GM12878 (cell line): ENCODE results near the gene SCAMP4. TPM values are rescaled to one million over a fixed set of nuclear protein-coding genes. Genes with fewer than 3 reads are reported as not detected.

Experiments used
- ATF7 ChIP-seq: fragments of 450-650 bp; IDR thresholded peaks from 2 replicates; pipeline ENCODE4 v1.6.1; 2016; ENCODE audit warnings: low read depth, mild to moderate bottlenecking
- EGR1 ChIP-seq, 2 experiments: IDR thresholded peaks; 1 replicate in 1 of 2; 2 replicates in 1 of 2; pipeline ENCODE4 v1.6.1; 2011 to 2012; ENCODE audit warnings: low read depth in 2 of 2, low read length in 2 of 2, borderline replicate concordance in 1 of 2, mild to moderate bottlenecking in 1 of 2, moderate library complexity in 1 of 2
- EP300 ChIP-seq, 2 experiments: fragments of 150-350 bp in 1 of 2; IDR thresholded peaks; 2 replicates each; pipeline ENCODE4 v1.6.1; 2011 to 2012; ENCODE audit warnings: low read depth in 2 of 2, low read length in 2 of 2, borderline replicate concordance in 1 of 2, improper control_type of control experiment in 1 of 2, inconsistent platforms in 1 of 2; ENCODE audit not compliant: control insufficient read depth in 1 of 2
- ESRRA ChIP-seq: IDR thresholded peaks from 2 replicates; pipeline ENCODE4 v1.6.1; 2012; ENCODE audit warnings: mild to moderate bottlenecking, low read length, improper control_type of control experiment
- ETV6 ChIP-seq, 2 experiments: fragments of 450-650 bp in 1 of 2; IDR thresholded peaks in 1 of 2; conservative IDR thresholded peaks in 1 of 2; 2 replicates each; pipeline ENCODE4 v1.6.1; 2014; ENCODE audit warnings: antibody characterized with exemption in 1 of 2, borderline replicate concordance in 1 of 2, low read depth in 1 of 2, mild to moderate bottlenecking in 1 of 2, moderate library complexity in 1 of 2
- EZH2 ChIP-seq: IDR thresholded peaks from 2 replicates; pipeline ENCODE4 v1.6.1; 2012; ENCODE audit warnings: low read depth, mild to moderate bottlenecking, control low read depth, inconsistent platforms, low read length, borderline replicate concordance; ENCODE audit not compliant: control insufficient read depth
- GATAD2B ChIP-seq: fragments of 450-650 bp; conservative IDR thresholded peaks from 2 replicates; pipeline ENCODE4 v1.6.1; 2017; ENCODE audit warnings: low read depth, mild to moderate bottlenecking, moderate library complexity
- IKZF1 ChIP-seq: fragments of 450-650 bp; conservative IDR thresholded peaks from 2 replicates; pipeline ENCODE4 v1.6.1; 2017; ENCODE audit warnings: antibody characterized with exemption, mild to moderate bottlenecking
- MAX ChIP-seq: IDR thresholded peaks from 2 replicates; pipeline ENCODE4 v1.6.1; 2012; ENCODE audit warnings: low read depth, low read length, improper control_type of control experiment
- MYC ChIP-seq: IDR thresholded peaks from 2 replicates; pipeline ENCODE4 v1.6.1; 2011; ENCODE audit warnings: mild to moderate bottlenecking, low read length, moderate library complexity, inconsistent platforms; ENCODE audit not compliant: insufficient read depth, insufficient replicate concordance, insufficient read length, severe bottlenecking
- NFXL1 ChIP-seq: fragments of 450-650 bp; IDR thresholded peaks from 2 replicates; pipeline ENCODE4 v1.6.1; 2017; ENCODE audit warnings: antibody characterized with exemption, mild to moderate bottlenecking, borderline replicate concordance
- PKNOX1 ChIP-seq: fragments of 450-650 bp; IDR thresholded peaks from 2 replicates; pipeline ENCODE4 v1.6.1; 2016; ENCODE audit warnings: mild to moderate bottlenecking
- POLR2A ChIP-seq: IDR thresholded peaks from 2 replicates; pipeline ENCODE4 v1.6.1; 2011; ENCODE audit warnings: low read depth, mild to moderate bottlenecking, low read length
- POU2F2 ChIP-seq: IDR thresholded peaks from 3 replicates; pipeline ENCODE4 v1.6.1; 2011; ENCODE audit warnings: low read depth, mild to moderate bottlenecking, low read length, borderline replicate concordance
- SIX5 ChIP-seq: IDR thresholded peaks from 2 replicates; pipeline ENCODE4 v1.6.1; 2011; ENCODE audit warnings: mild to moderate bottlenecking, low read depth, low read length, moderate library complexity; ENCODE audit not compliant: severe bottlenecking
- SMAD1 ChIP-seq: fragments of 450-650 bp; IDR thresholded peaks from 2 replicates; pipeline ENCODE4 v1.6.1; 2018; ENCODE audit warnings: mild to moderate bottlenecking, low read depth; ENCODE audit not compliant: partially characterized antibody
- SMAD5 ChIP-seq: IDR thresholded peaks from 2 replicates; pipeline ENCODE4 v1.6.1; 2016; ENCODE audit warnings: antibody characterized with exemption, low read depth
- SRF ChIP-seq, 2 experiments: IDR thresholded peaks; 2 replicates each; pipeline ENCODE4 v1.6.1; 2011; ENCODE audit warnings: low read depth in 2 of 2, low read length in 2 of 2, mild to moderate bottlenecking in 1 of 2, moderate library complexity in 1 of 2
- polyA plus RNA-seq, 11 experiments: library from polyadenylated mRNA; depleted of rRNA in 4 of 11; unstranded in 6 of 11; stranded (reverse) in 5 of 11; fragments of >200 nt; fragmentation: Nextera tagmentation in 4 of 11; fragmentation: Illumina TruSeq in 1 of 11; extraction: Ambion mirVana in 4 of 11; extraction: Trizol in 1 of 11; gene quantifications; 1 replicate in 1 of 11; 2 replicates in 10 of 11; pipeline versions ENCODE4 v1.2.1 to v1.2.3, GENCODE V29; 2011 to 2016; ENCODE audit warnings: inconsistent platforms in 2 of 11, missing spikeins in 2 of 11, low read depth in 1 of 11
- total RNA-seq, 4 experiments: library from RNA; depleted of rRNA in 3 of 4; stranded (reverse); fragments of >200 nt in 3 of 4; fragmentation: Illumina TruSeq in 1 of 4; extraction: Trizol in 1 of 4; gene quantifications; 2 replicates each; pipeline versions ENCODE4 v1.2.1 to v1.2.3, GENCODE V29; 2013 to 2021
- TF ChIP-seq, protein P1 (sequence below): IDR thresholded peaks from 2 replicates; pipeline ENCODE4 v1.6.1; 2012; ENCODE audit warnings: low read depth, low read length, improper control_type of control experiment
- TF ChIP-seq, protein P2 (sequence below): fragments of 450-650 bp; IDR thresholded peaks from 2 replicates; pipeline ENCODE4 v1.6.1; 2017; ENCODE audit warnings: borderline replicate concordance

Gene SCAMP4
- total and polyA plus RNA-seq, 10 of the 15 experiments (the other 5 are each of a cell fraction or from before 2014, with no cell fraction given): 0.63 to 34.7 (median 12.8) TPM

- TF ChIP-seq, protein P1, sequence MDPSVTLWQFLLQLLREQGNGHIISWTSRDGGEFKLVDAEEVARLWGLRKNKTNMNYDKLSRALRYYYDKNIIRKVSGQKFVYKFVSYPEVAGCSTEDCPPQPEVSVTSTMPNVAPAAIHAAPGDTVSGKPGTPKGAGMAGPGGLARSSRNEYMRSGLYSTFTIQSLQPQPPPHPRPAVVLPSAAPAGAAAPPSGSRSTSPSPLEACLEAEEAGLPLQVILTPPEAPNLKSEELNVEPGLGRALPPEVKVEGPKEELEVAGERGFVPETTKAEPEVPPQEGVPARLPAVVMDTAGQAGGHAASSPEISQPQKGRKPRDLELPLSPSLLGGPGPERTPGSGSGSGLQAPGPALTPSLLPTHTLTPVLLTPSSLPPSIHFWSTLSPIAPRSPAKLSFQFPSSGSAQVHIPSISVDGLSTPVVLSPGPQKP: no peak
- TF ChIP-seq ETV6 (conservative IDR thresholded peaks at IDR 0.05 in 1 of 2, IDR thresholded peaks at IDR 0.05 in 1 of 2; ENCODE audit: borderline replicate concordance in 1 of 2, low read depth in 1 of 2): no peak
- TF ChIP-seq EP300 (IDR thresholded peaks at IDR 0.05; ENCODE audit: borderline replicate concordance in 1 of 2, control insufficient read depth in 1 of 2, low read depth in 2 of 2, low read length in 2 of 2): no peak
- 0 out of 2 replicates have a peak, but pooled peaks have one; percentile 18 for TF ChIP-seq IKZF1
- no peak for TF ChIP-seq SMAD5
- no peak for TF ChIP-seq ATF7
- no peak for TF ChIP-seq SMAD1
- TF ChIP-seq SRF (IDR thresholded peaks at IDR 0.05; ENCODE audit: low read depth in 2 of 2, low read length in 2 of 2): no peak
- no peak for TF ChIP-seq MYC
- no peak for TF ChIP-seq NFXL1
- TF ChIP-seq EZH2: no peak
- no peak for TF ChIP-seq EGR1 (IDR thresholded peaks at IDR 0.05; ENCODE audit: borderline replicate concordance in 1 of 2, low read depth in 2 of 2, low read length in 2 of 2)
- TF ChIP-seq ESRRA: no peak
- TF ChIP-seq SIX5: no peak
- TF ChIP-seq, protein P2, sequence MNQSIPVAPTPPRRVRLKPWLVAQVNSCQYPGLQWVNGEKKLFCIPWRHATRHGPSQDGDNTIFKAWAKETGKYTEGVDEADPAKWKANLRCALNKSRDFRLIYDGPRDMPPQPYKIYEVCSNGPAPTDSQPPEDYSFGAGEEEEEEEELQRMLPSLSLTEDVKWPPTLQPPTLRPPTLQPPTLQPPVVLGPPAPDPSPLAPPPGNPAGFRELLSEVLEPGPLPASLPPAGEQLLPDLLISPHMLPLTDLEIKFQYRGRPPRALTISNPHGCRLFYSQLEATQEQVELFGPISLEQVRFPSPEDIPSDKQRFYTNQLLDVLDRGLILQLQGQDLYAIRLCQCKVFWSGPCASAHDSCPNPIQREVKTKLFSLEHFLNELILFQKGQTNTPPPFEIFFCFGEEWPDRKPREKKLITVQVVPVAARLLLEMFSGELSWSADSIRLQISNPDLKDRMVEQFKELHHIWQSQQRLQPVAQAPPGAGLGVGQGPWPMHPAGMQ: no peak
- 0 out of 2 replicates have a peak, but pooled peaks have one; percentile 35 for TF ChIP-seq GATAD2B
- no peak for TF ChIP-seq PKNOX1
- no peak for TF ChIP-seq POU2F2
- no peak for TF ChIP-seq MAX
- TF ChIP-seq POLR2A: peak; percentile 67
These were observed 20.4 kb upstream of the SCAMP4 start (continued) for GRCh38 chr19:1884719-1885334.
